GM12891 (cell line): ENCODE results near the gene SHB.

Source experiments
- POLR2A ChIP-seq: IDR thresholded peaks from 2 replicates; pipeline ENCODE4 v1.6.1; 2011; ENCODE audit warnings: low read depth, low read length, control low read depth
- SPI1 ChIP-seq: IDR thresholded peaks from 2 replicates; pipeline ENCODE4 v1.6.1; 2011; ENCODE audit warnings: low read depth, low read length, control low read depth

GRCh38 chr9:37902796-37903646 lies 166.0 kb downstream of the SHB start:
- TF ChIP-seq POLR2A (no peak), SPI1 (no peak)
